Heart right ventricle (tissue), 16 donors: ENCODE results near the gene IDH1. TPM values are rescaled to one million over a fixed set of nuclear protein-coding genes. Genes with fewer than 3 reads are reported as not detected.

Source experiments
- ATAC-seq, 8 donors: fragments of 200-7000 bp; cut with Tn5 transposase; one replicate each; pipeline ENCODE4 v1.9.1; 2020; ENCODE audit warnings: mild to moderate bottlenecking in 8 of 8, moderate library complexity in 8 of 8, moderate number of reproducible peaks in 1 of 8
- DNase-seq, 2 donors: peaks; one replicate each; pipeline ENCODE4 v3.0.0-alpha.2; 2020
- H3K27ac ChIP-seq, 10 donors: fragments of 200-600 bp; sonication (generic) in 2 of 10; one replicate each; pipeline versions ENCODE4 v1.5.0 to v1.8.0; 2020 to 2022; ENCODE audit warnings: mild to moderate bottlenecking in 3 of 10
- H3K27me3 ChIP-seq, 7 donors: fragments of 200-600 bp; one replicate each; pipeline ENCODE4 v1.8.0; 2021 to 2022; ENCODE audit warnings: mild to moderate bottlenecking in 2 of 7
- H3K36me3 ChIP-seq, 9 donors: fragments of 200-600 bp; sonication (generic) in 1 of 9; one replicate each; pipeline versions ENCODE4 v1.5.0 to v1.8.0; 2020 to 2022; ENCODE audit warnings: mild to moderate bottlenecking in 2 of 9
- H3K4me1 ChIP-seq, 9 donors: fragments of 200-600 bp; sonication (generic) in 1 of 9; one replicate each; pipeline versions ENCODE4 v1.5.0 to v1.8.0; 2020 to 2022; ENCODE audit warnings: mild to moderate bottlenecking in 4 of 9
- H3K4me3 ChIP-seq, 10 donors: fragments of 200-600 bp; sonication (generic) in 2 of 10; one replicate each; pipeline versions ENCODE4 v1.5.0 to v1.8.0; 2020 to 2022; ENCODE audit warnings: mild to moderate bottlenecking in 7 of 10, moderate library complexity in 2 of 10
- H3K9me3 ChIP-seq, 11 donors: fragments of 200-600 bp in 10 of 11; sonication (generic) in 2 of 11; one replicate each; pipeline versions ENCODE4 v1.5.0 to v1.8.0; 2013 to 2022; ENCODE audit warnings: mild to moderate bottlenecking in 2 of 11, control low read depth in 1 of 11, moderate library complexity in 1 of 11
- WGBS, 2 donors: extraction: QIAGEN DNeasy Blood & Tissue Kit; methylation state at CpG; one replicate each; pipeline ENCODE4 v1.1.7; 2013; ENCODE audit warnings: inconsistent platforms in 1 of 2; 5-methylcytosine and 5-hydroxymethylcytosine counted together
- intact Hi-C, 10 donors: fragments of 100-400 bp; cut with DNase I; formaldehyde crosslinking; loops; one replicate each; pipeline versions ENCODE4 v1.11.1 to v1.14.2; 2022
- polyA plus RNA-seq, 2 donors: library from polyadenylated mRNA; stranded (reverse); fragments of 200-250 nt; gene quantifications; one replicate each; pipeline ENCODE4 v1.2.3, GENCODE V29; 2013
- total RNA-seq, 10 donors: library from RNA; stranded (reverse); fragmentation: NEBNext Ultra II Directional in 3 of 10; extraction: Animal tissue kit (Norgen Biotek cat#: 25700) in 3 of 10; gene quantifications; one replicate each; pipeline versions ENCODE4 v1.2.1 to v1.2.4, GENCODE V29; 2021 to 2023
- TF ChIP-seq, protein P1 (sequence below), 9 donors: fragments of 200-600 bp; sonication (generic) in 2 of 9; IDR thresholded peaks; one replicate each; pipeline versions ENCODE4 v1.5.0 to v1.8.0; 2021 to 2022; ENCODE audit warnings: antibody characterized with exemption in 9 of 9, mild to moderate bottlenecking in 5 of 9, moderate library complexity in 1 of 9
- donor health status: Arrhythmogenic right ventricular cardiomyopathy.
- donor health status: ischemic (EF 13 %, LVEDD 7.1; RV severe dilation, severe dysfunction).
- donor health status: healthy with polysubstance abuse.
- donor health status: DM: no; HTN: yes; CAD: no.
- donor health status: DM: no; HTN: no; CAD: no.
- donor health status: ischemic (EF 25% LVEDD 6.9; RV normal size, moderate dysfunction).
- donor health status: ischemic (EF 25% LVEDD 5.7; RV mildly dilated, moderate dysfunction).
- donor health status: healthy.
- donor health status: DM: yes; HTN: yes; CAD: no.
- donor health status: Ischemic cardiomyopathy.
- donor health status: ischemic (EF 35%, LVEDD 5.7; RV mildly dilated, moderate dysfunction).
- donor health status: nonischemic (EF 11% LVEDD 7.7; RV severe dilation, severe dysfunction).
- donor health status: DM: yes; HTN: yes; CAD: no.
- donor health status: PGD.
- donor health status: ischemic (EF 29% LVEDD 5.4; RV normal size, mild dysfunction).
- donor health status: nonischemic (EF 23%, LVEDD 6.1; RV moderate dilation, normal function).

IDH1 gene
- total and polyA plus RNA-seq, 12 donors, result 15.3 to 71.3 (median 31.8) TPM

DNA sequence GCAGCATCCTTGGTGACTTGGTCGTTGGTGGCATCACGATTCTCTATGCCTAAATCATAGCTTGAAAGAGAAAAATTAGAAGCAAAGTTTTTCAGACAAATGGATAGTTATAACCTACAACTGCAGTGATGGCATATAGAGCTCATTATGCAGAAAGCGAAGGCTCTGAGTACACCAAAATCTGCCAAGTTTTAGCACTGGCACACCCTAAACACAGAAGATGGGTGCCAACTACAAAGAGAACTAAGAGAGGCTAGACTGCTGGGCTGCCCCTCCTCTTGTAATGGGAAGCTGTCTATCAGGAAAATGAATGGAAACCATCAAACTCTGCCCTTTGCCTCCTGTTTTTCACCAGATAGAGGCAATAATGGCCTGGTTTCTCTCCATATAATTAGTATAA is 6.3 kb downstream of the IDH1 start:
- WGBS, 2 donors, result 94 to 96% methylated on average over 3 of the region's 3 CpGs
- ATAC-seq, result no peak
- DNase-seq, result no peak

GRCh38 chr2:208245746-208246145 is 9.1 kb downstream of the IDH1 start:
- H3K27ac ChIP-seq, result no peak overlapping the region
- H3K4me3 ChIP-seq, result no peak overlapping the region
- no peaks in the 10 kb centered on the region for H3K27me3 ChIP-seq
- WGBS, 2 donors, result 97% methylated on average over 3 of the region's 3 CpGs
- peaks cover 0 to 100% (median 56%) of the 10 kb centered on the region in 9 donors for H3K36me3 ChIP-seq
- no peaks in the 10 kb centered on the region for H3K9me3 ChIP-seq
- TF ChIP-seq, protein P1, sequence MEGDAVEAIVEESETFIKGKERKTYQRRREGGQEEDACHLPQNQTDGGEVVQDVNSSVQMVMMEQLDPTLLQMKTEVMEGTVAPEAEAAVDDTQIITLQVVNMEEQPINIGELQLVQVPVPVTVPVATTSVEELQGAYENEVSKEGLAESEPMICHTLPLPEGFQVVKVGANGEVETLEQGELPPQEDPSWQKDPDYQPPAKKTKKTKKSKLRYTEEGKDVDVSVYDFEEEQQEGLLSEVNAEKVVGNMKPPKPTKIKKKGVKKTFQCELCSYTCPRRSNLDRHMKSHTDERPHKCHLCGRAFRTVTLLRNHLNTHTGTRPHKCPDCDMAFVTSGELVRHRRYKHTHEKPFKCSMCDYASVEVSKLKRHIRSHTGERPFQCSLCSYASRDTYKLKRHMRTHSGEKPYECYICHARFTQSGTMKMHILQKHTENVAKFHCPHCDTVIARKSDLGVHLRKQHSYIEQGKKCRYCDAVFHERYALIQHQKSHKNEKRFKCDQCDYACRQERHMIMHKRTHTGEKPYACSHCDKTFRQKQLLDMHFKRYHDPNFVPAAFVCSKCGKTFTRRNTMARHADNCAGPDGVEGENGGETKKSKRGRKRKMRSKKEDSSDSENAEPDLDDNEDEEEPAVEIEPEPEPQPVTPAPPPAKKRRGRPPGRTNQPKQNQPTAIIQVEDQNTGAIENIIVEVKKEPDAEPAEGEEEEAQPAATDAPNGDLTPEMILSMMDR (IDR thresholded peaks at IDR 0.05), result no peak
- DNase-seq (no peak), ATAC-seq (no peak)
- intact Hi-C loops, result no loop called here
- H3K4me1 ChIP-seq, result peaks cover 0 to 32% (median 0%) of the 10 kb centered on the region in 9 donors

More for the DNA sequence above, 6.3 kb downstream of the IDH1 start:
- Histone ChIP-seq H3K4me3 (no peak overlapping the region), H3K27ac (no peak overlapping the region), H3K36me3 (peaks cover 0 to 95% (median 48%) of the 10 kb centered on the region in 9 donors), H3K4me1 (peaks cover 0 to 61% (median 19%) of the 10 kb centered on the region in 9 donors), H3K27me3 (no peaks in the 10 kb centered on the region), H3K9me3 (no peaks in the 10 kb centered on the region)
- TF ChIP-seq, protein P1 (IDR thresholded peaks at IDR 0.05), result no peak
- intact Hi-C loops, result no loop called here

DNA sequence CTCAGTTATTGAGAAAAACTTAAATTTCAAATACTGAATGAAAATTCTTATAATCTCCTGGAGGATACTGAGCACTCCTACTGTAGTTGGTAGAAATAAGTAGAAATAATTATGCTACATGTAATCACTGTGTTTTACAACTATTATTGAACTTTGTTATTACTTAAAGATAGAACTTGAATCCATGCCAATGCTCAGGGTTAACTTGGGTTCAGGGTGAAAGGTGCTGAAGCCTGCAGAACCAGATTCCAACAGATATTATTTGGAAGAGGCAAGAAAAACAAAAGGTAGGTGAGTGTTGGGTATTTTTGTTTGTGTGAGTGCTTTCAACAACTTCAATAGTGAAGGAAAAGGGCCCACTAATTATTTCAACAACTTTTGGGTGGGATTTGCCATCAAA is 10.4 kb downstream of the IDH1 start:
- Histone ChIP-seq H3K27me3 (no peaks in the 10 kb centered on the region), H3K27ac (no peak overlapping the region), H3K4me1 (peaks cover 0 to 19% (median 0%) of the 10 kb centered on the region in 9 donors), H3K9me3 (no peaks in the 10 kb centered on the region), H3K36me3 (peaks cover 0 to 100% (median 56%) of the 10 kb centered on the region in 9 donors), H3K4me3 (no peak overlapping the region)
- TF ChIP-seq, protein P1 (IDR thresholded peaks at IDR 0.05), result no peak
- DNase-seq, result no peak
- intact Hi-C loops, result no loop called here
- no peak for ATAC-seq

- H3K27me3 ChIP-seq, result no peaks in the 10 kb centered on the region
- H3K36me3 ChIP-seq, result peaks cover 0 to 100% (median 67%) of the 10 kb centered on the region in 9 donors
- no peak for ATAC-seq
- no peak overlapping the region for H3K27ac ChIP-seq
- H3K4me3 ChIP-seq, result no peak overlapping the region
- no peaks in the 10 kb centered on the region for H3K4me1 ChIP-seq
- no peaks in the 10 kb centered on the region for H3K9me3 ChIP-seq
- TF ChIP-seq, protein P1 (IDR thresholded peaks at IDR 0.05), result no peak
- WGBS, 2 donors, result 96 to 99% methylated on average over 3 of the region's 3 CpGs
- intact Hi-C loops, result no loop called here
- no peak for DNase-seq
Observed at GRCh38 chr2:208240619-208241209, 14.2 kb downstream of the IDH1 start.
